UCSD-AML1 (cell line): Measurements from ENCODE around the gene PDCD6IP.

ENCODE experiments used
- DNase-seq: peaks from one replicate; lab custom pipeline; 2025; ENCODE audit not compliant: unreplicated experiment; lab: John Stamatoyannopoulos, UW

PDCD6IP gene

DNA sequence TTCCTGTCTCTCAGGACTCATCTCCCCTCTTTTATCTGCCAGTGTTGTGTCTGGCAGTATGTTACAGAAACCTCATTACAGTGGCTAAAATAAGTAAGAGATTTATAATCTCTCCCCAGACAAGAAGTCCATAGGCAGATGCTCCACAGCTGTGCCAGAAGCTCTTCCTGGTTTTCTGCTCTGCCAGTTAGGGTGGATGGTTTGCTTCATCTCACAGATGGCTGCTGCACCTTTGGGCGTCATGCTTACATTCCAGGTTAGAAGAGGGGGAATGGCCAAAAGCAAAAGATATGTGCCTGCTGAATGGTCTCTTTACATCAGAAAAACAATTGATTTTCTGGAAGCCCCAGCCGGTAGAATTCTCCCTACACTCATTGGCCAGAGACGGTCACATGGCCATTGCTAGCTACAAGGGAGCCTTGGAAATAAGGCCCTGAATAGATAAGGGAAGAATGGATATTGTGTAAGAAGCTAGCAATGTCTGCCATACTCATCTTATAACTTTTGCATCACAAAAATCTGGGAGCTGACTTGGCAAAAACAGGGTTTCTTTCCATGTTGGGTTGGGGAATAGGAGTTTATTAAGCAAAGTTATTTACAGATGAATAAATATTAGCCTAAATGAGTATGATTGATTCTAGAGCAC, 91.1 kb downstream of the PDCD6IP start:
- DNase-seq = no peak

DNA sequence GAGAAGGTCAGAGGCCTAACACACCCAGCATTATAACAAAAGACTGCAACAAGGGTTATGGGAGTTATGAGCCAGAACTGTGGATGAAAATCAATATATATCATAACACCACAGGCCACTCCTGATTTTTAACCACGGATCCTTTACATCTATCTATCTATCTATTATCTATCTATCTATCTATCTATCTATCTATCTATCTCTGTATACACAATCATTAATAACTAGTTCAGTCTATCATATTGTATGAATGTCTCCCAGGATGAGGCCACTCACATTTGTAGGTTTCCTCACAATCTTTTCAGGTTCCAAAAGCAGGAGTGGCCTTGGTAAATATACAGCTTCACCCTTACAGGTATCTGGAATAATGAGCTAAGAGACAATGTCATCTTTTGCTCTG, 94.2 kb downstream of the PDCD6IP start:
- no peak for DNase-seq

DNA sequence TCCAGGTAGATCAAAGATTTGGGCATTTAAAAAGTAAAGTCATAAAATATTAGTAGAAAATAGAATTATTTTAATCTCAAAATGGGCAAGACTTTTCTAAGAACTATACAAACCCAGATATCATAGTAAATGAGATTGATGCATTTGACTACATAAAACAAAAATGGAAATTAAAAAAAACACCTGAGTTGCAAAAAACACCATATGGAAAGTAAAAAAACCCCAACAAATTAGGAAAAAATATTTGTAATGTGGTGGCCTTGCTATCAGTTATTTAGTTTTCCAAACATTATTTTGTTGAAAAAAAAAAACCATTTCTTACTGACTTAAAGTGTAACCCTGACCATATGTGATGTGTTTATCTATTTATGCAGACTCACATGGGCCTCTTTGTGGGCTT, 97.2 kb downstream of the PDCD6IP start:
- DNase-seq = no peak

DNA sequence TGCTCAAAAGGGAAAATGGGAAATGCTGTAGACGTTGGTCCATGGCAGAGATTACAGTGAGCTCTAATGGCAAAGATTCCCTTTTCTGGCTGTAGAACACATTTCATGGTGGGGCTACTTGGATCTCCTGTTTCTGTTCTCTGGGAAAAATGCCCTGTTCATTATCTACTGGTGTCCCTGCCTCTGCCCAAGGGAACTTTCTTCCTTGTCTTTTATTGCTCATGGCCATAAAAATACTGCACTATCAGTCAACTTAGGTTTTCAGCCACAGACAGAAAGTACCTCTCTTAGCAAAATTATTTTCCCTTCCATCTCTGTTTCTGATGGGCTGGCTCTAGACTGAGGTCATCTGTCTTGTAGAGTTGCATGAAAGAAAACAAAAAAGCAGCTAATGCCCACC, 98.9 kb downstream of the PDCD6IP start:
- no peak for DNase-seq

DNA sequence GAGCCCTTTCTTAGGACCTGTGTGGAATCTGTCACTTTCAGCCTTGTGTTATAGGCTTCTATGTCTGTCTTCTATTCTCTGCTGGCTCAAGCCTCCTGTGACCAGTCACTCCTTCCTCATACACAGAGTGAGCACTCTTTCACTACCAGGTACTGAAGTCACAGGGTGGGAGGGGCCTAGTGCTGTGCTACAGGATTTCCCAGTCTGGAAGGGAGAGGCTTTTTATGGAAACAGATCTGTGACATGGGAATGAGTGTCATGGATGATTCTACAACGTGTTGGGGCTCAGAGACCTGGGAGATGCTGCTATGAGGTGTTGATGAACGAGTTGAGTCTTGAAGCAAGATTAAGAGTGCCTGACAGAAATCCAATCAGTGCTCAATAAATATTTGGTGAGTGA, 100.5 kb downstream of the PDCD6IP start:
- DNase-seq = no peak

DNA sequence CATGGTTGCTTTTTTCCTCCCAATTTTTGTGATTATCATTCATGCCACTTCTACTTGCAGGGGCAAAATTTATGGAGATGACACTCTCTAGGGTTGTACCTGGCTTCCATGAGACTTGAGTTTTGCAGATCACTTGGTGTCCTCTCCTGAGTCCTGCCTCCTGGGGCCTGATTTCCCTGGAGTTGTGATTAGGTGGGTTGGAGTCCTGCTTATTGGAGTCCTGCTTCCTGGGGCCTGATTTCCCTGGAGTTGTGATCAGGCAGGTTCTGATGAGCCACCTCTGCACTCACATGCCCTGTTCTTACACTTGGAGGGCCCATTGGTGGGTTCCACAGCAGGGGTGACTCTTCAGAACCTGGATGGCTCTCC, 102.0 kb downstream of the PDCD6IP start:
- DNase-seq = no peak

DNA sequence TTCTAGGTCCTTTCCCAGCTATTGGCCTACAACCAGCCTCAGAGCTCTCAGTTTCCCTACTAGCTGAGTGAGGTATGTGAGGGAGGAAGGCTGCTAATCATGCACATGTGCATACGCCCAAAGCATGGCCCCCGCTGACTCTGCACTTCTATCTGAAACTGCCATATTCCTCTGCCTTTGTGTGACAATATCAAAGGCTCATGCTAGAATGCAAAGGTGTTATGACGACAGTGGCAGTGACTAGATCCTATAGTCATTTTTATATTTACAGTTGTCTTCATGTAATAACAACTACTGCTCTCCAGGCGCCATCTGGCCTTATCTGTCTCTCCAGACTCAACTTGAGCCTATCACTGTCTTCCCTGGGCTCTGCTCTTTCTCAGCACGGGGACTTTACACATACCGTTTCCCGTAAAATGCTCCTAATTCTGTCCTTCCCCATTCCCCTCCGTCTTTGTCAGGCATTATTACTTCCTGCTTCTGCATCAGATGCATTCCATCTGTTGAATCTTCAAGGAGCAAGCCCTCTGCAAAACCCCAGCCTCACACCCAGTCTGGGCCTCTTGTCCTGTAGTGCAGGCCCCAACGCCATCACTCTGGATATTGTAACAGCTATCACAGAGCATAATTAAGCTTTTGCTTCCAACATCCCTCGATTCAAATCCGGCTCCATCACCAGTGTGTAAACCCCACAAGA, 102.5 kb downstream of the PDCD6IP start:
- DNase-seq = no peak

DNA sequence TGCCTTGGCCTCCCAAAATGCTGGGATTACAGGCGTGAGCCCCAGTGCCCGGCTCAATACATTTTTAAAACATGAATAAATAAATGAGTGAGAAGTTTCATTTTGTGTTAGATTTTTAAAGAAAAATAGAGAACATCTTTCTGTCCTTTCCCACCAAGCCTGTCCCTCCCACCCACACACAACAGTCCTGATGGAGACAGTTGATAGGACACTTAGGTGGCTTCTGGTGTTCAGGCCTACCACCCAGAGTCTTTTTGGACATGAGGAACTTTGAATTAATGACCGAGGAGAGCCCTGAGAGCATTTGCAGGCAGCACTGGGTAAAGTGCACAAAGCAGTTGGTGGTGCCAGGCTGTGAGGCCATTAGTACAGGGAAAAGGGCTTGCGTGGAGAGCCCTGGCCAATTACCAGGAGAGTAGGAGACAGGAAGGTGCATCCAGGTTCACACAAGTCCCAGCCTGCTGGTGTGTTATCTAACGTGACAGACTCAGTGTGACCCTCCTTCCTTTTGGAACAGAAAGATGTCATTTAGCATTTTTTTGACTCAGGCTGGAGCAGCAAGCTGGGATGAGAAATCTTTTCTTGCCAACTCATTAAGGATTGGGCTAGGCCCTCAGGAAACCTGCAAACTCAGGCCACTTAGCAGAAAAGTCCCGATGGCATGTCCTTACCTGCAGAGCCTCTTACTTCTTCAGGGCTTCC, 103.6 kb downstream of the PDCD6IP start:
- no peak for DNase-seq

DNA sequence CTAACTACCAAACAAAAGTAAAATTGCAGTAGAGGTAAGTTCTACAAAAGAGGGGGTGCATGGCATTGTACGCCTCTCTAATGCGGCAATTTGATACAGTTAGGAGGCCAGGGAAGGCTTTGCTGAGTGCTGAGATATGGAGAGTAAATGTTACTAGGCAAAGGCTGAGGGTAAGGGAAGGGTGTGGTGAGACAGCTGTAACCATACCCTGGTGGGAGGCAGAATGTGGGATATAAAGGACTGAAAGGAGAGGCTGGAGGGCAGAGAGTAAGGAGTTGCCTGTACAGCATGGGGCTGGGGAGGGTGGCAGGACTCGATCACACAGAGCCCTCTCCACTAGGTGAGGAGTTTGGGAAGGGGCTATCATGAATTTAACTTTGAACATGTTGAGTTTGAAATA, 106.3 kb downstream of the PDCD6IP start:
- DNase-seq = no peak

DNA sequence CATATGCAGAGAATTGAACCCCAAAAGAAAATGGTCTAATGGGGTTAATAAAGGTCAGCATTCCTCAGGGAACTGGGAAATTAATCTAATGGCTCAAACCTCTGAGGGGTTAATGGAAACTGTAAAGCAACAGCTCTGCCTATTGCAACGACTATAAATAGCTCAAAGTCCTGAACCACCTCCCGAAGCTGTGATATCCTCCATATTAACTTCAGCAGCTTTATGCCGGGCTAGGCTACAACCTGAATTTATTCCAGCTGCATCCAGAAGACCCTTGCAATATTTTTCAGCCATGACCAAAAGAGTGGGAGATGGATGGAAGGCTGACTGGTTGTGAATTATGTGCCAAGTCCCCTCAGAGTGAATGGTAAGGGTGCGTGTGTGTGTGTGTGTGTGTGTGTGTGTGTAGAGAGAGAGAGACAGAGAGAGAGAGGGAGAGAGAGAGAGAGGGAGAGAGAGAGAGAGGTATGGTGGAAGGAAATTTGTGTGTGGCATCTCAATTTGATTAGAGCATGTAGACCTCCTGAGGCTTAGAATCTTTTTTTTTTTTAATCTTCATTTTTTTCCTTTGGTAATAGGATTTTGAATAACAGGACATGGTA, 109.9 kb downstream of the PDCD6IP start:
- no peak for DNase-seq

DNA sequence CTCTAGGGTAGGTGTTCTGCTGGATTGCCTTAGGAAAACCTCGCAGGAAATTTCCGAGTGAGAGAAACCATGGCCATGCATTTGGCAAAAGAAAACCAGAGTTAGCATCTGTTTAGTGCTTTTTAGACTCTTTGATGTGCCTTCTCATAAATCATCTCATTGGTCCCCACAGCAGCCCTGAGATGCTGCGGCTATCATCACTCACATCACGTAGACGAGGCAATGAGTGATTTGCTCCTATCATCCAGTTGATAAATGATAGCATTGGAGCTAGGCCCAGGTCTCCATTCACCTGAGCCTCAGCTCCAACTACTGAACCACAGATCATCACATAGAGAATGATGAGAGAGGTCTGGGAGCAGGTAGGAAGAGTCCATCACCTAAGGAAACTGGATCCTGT, 111.1 kb downstream of the PDCD6IP start:
- no peak for DNase-seq

DNA sequence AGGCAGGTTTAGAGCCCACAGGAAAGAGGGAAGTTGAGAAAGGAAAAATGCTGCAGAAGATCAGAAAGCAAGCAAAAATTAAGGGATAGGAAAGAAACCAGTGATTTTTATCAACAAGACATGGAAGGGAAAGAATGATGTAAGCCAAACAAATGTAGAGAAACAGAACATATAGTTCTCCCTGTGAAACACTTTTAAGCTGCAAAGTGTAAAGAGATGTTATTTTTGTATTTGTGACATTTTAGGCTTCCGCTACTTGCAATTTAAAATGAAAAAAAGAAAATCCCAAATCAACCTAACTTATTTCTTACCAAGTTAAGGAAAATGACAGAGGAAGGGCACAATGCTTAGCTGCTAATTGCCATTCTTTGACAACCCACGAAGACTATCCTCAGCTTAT, 111.6 kb downstream of the PDCD6IP start:
- no peak for DNase-seq

DNA sequence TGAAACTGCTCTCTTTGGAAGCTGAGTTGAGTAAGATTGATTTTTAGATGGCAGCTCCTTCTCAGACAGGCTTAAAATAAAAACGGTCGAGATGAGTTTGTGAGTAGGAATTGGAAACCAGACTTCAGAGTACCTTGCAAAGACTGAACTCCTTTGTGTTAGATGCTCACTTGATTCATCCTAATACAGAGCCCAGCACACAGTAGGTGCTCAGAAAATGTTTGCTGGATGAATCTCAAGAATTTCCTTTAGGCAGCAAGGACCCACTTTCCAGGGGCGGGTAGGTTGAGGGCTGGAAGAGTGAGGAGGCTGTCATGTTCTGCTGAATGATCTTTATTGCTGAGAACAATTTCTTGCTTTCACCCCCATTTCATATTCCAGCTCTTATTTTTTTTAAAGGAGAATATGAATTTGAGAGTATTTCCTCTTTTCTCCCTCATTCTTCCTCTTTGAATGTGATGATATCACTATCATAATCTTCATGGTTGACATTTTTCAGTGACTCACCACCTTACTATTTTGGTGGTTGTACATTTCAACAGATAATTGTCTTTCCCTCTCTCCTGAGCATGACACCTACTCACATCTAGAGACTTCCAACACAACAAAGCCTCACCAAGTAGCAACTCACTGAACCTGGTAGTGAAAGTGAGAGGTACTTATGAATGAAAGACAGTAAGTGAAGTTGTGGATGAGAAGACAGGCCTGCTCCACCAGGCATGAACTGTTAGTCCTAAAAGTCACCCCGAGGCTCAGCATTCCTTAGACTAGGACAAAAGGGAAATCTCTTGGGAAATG, 113.3 kb downstream of the PDCD6IP start:
- no peak for DNase-seq

DNA sequence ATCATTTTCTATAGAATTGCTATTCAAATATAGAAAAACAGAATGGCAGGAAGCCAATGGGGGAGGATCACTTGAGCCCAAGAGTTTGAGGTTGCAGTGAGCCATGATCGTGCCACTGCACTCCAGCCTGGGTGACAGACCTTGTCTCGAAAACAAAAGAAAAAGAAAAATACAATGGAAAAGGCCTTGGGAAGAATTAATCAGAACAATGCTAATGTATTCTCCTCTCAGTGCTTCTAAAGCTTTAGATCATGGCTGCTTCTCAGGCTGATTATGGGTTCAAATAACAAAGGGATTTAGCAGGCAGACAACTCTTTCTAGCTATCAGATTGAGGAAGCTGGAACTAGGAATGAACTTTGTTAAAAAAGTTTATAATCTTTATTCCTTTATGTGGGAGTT, 115.8 kb downstream of the PDCD6IP start:
- DNase-seq = no peak

DNA sequence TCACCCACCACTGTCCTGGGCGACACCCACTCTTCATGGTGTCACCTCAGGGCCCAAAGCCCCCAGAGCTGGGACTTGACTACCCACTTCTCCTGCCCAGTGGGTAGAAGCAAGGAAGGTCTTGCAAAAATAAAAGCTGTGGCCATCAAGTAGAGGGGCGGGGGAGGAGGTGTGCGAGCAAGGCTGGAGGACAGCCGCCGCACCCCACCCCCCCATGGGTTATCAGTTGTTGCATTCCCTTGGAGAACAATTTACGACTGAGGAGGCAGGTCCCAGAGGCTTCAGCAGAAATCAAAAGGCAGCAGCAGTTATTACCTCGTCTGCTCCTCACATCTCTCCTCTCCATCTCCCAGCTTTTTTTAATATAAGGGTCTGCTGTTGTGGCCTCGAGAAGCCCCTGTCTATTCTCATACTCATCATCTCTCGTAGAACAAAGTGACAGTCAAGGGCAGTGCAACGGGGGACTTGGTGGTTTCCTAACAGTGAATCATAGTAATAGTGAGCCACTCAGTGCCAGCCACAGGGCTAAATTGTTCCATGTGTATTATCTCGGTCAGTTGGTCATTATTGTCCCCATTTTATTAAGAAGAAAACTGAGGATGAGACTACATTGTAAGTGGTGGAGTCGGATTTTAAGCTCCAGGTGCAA, 116.4 kb downstream of the PDCD6IP start:
- no peak for DNase-seq

DNA sequence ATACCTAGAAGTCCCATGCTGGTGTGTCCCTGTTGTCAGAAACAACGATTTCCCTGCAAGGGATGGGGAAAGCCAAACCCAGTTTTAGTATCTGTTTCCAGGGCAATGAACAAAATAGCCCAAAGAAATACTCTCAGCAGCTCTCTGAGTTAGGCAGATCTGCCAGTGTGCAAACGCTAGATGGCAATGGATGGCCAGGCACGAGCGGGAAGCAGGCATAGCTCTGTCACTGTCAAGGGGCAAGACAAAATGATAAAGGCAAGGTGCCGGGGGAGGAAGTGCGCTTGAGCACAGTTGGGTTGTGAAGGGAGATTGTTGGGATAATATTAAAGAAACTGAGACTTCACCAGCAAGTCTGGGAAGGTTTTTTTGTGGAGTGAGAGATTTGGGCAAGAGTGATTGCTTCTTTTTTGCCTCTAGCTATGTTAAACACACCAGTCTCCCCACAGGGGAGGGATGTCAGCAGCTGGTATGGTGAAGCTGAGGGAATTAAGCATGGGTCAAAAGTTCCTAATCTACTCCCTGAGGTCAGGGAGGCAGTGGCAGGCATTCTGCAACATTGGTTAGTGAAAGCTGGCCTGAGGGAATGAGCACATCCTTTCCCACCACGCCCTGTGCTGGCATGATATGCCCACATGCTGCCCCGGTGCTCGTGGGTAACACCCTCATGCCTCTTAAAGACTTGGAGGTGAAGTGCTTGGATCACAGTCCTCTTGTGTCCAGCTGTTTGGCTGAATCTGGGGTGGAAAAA, 117.5 kb downstream of the PDCD6IP start:
- peak; percentile 51 for DNase-seq

DNA sequence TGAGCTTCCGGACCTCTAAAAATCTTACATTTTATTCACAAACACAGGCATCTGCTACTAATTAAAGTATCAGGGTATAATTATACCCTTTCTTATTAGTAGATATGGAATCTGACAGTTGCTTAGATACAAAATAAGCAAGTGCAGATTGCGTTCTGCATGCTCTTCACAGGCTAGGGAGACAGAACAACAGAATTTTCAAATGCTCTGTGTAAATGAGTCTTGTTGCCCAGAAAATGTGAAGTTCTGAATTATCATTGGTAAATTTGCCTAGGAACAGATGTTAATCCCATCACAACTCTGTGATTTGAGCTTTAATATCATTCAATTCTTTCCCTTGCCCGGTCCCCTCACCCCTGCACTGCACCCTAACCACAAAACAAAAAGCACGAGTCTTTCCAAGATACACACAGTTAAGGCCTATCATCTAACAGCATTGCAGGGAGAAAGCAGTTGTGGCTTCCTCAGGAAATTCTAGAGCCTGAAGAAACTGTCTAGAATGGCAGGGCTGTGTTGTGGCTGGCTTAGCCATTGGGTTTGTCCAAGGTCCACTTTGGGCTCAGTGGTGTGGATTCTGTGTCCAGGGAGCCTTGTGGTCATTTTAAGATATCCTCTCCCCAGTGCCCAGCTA, 119.8 kb downstream of the PDCD6IP start:
- peak; percentile 34 for DNase-seq
